A673 (cell line): ENCODE measurements around the gene LGALS7.

Source experiments
- EZH2 ChIP-seq: fragments of 200-600 bp; sonication (generic); IDR thresholded peaks from 2 replicates; pipeline ENCODE4 v1.6.1; 2017; ENCODE audit warnings: borderline replicate concordance, low read depth, mild to moderate bottlenecking, mixed read lengths, antibody characterized with exemption, low read length; ENCODE audit not compliant: poor library complexity, severe bottlenecking
- TF ChIP-seq, protein P1 (sequence below): fragments of 300-800, 200-600 bp; sonication (generic); conservative IDR thresholded peaks from 2 replicates; pipeline ENCODE4 v1.5.1; 2017; ENCODE audit warnings: low read depth, mild to moderate bottlenecking, antibody characterized with exemption, low read length, moderate library complexity, mixed read lengths

DNA sequence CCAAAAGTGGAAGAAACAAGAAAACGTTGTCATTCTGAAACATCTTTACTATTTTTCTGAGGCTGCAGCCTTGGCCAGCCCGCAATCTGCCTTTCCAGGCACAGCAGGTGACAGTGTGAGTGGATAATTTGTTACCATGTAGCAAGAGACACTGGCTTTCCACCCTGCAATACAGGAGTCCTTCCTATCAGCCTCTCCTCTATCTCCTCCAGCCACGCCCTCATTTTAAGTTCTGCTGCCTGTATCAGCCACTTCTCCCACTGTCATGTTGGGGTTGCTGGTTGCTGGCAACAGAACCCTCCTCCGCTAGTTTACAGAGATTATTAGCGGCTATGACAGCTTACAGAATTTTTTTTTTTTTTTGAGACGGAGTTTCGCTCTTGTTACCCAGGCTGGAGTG lies 7.7 kb upstream of the LGALS7 start:
- TF ChIP-seq, protein P1, sequence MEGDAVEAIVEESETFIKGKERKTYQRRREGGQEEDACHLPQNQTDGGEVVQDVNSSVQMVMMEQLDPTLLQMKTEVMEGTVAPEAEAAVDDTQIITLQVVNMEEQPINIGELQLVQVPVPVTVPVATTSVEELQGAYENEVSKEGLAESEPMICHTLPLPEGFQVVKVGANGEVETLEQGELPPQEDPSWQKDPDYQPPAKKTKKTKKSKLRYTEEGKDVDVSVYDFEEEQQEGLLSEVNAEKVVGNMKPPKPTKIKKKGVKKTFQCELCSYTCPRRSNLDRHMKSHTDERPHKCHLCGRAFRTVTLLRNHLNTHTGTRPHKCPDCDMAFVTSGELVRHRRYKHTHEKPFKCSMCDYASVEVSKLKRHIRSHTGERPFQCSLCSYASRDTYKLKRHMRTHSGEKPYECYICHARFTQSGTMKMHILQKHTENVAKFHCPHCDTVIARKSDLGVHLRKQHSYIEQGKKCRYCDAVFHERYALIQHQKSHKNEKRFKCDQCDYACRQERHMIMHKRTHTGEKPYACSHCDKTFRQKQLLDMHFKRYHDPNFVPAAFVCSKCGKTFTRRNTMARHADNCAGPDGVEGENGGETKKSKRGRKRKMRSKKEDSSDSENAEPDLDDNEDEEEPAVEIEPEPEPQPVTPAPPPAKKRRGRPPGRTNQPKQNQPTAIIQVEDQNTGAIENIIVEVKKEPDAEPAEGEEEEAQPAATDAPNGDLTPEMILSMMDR, result no peak
- no peak for TF ChIP-seq EZH2
